HEK293 (cell line): ENCODE measurements around the gene CAPNS1.

Experiments used
- KLF1 ChIP-seq: fragments of 450-650 bp; formaldehyde crosslinking; IDR thresholded peaks from 2 replicates; pipeline ENCODE4 v1.5.1; 2016; ENCODE audit warnings: missing biosample characterization, missing genetic modification characterization
- TCF7L2 ChIP-seq: IDR thresholded peaks from 2 replicates; pipeline ENCODE4 v1.6.1; 2011; ENCODE audit warnings: low read depth, mild to moderate bottlenecking, inconsistent platforms, low read length, moderate library complexity, borderline replicate concordance
- ZNF174 ChIP-seq: fragments of 450-650 bp; formaldehyde crosslinking; IDR thresholded peaks from 2 replicates; pipeline ENCODE4 v1.5.0; 2017; ENCODE audit warnings: missing biosample characterization, mild to moderate bottlenecking, missing genetic modification characterization
- ZNF792 ChIP-seq: fragments of 450-650 bp; formaldehyde crosslinking; IDR thresholded peaks from 2 replicates; pipeline ENCODE4 v1.5.1; 2016; ENCODE audit warnings: missing biosample characterization, missing genetic modification characterization

- TF ChIP-seq ZNF174, result no peak
- no peak for TF ChIP-seq ZNF792 (tag by site-specific recombination)
- peak; percentile 90 for TF ChIP-seq KLF1 (tag by site-specific recombination)
- no peak for TF ChIP-seq TCF7L2
These were observed 25.0 kb upstream of the CAPNS1 start, which contains the start of gene POLR2I for GRCh38 chr19:36114721-36115452.
